ENCODE data around the gene SPATA24. TPM values are rescaled to one million over a fixed set of nuclear protein-coding genes. Genes with fewer than 3 reads are reported as not detected.

The SPATA24 gene
- total RNA-seq: 4.6 TPM in 2 replicates
- long read RNA-seq, partial matches to known transcripts: 0 of 1 reads
- long read RNA-seq, other reads (novel, unspliced or antisense): 1 of 1 reads

GRCh38 chr5:139403787-139404483 lies at the start of gene SPATA24:
TSS of gene SPATA24 (minus strand) at chr5:139404089. CDS start at chr5:139404060, 29 bp downstream.
- peak; percentile 98 for DNase-seq (ENCODE audit: extremely low spot score, unreplicated experiment)
- H3K27ac Mint-ChIP-seq (ENCODE audit: unreplicated experiment): peak within 1 kb of the TSS; percentile 100
- TF ChIP-seq CTCF (IDR thresholded peaks at IDR 0.05): no peak
- H3K36me3 Mint-ChIP-seq (ENCODE audit: unreplicated experiment): peaks cover 6% of the 10 kb centered on the region
- H3K4me3 Mint-ChIP-seq (ENCODE audit: unreplicated experiment): peak within 1 kb of the TSS; percentile 96
- H3K9me3 Mint-ChIP-seq (ENCODE audit: unreplicated experiment): no peaks in the 10 kb centered on the region
- H3K4me1 Mint-ChIP-seq (ENCODE audit: unreplicated experiment): peaks cover 29% of the 10 kb centered on the region
- no peaks in the 10 kb centered on the region for H3K27me3 Mint-ChIP-seq (ENCODE audit: unreplicated experiment)

GRCh38 chr5:139451878-139452660 lies 48.2 kb upstream of the SPATA24 start:
- no peak for DNase-seq (ENCODE audit: extremely low spot score, unreplicated experiment)
- H3K4me3 Mint-ChIP-seq (ENCODE audit: unreplicated experiment): no peak overlapping the region
- TF ChIP-seq CTCF (IDR thresholded peaks at IDR 0.05): no peak
- H3K4me1 Mint-ChIP-seq (ENCODE audit: unreplicated experiment): no peaks in the 10 kb centered on the region
- H3K36me3 Mint-ChIP-seq (ENCODE audit: unreplicated experiment): no peaks in the 10 kb centered on the region
- H3K27ac Mint-ChIP-seq (ENCODE audit: unreplicated experiment): no peak overlapping the region
- H3K9me3 Mint-ChIP-seq (ENCODE audit: unreplicated experiment): no peaks in the 10 kb centered on the region
- H3K27me3 Mint-ChIP-seq (ENCODE audit: unreplicated experiment): no peaks in the 10 kb centered on the region

GRCh38 chr5:139451176-139451575 lies 47.3 kb upstream of the SPATA24 start:
- DNase-seq (ENCODE audit: extremely low spot score, unreplicated experiment): no peak
- no peak for TF ChIP-seq CTCF (IDR thresholded peaks at IDR 0.05)
- H3K4me3 Mint-ChIP-seq (ENCODE audit: unreplicated experiment): no peak overlapping the region

GRCh38 chr5:139446956-139447779 lies 43.3 kb upstream of the SPATA24 start:
- no peak for TF ChIP-seq CTCF (IDR thresholded peaks at IDR 0.05)
- Mint-ChIP-seq H3K4me1 (ENCODE audit: unreplicated experiment) (peaks cover 38% of the 10 kb centered on the region), H3K9me3 (ENCODE audit: unreplicated experiment) (no peaks in the 10 kb centered on the region), H3K27me3 (ENCODE audit: unreplicated experiment) (no peaks in the 10 kb centered on the region), H3K36me3 (ENCODE audit: unreplicated experiment) (no peaks in the 10 kb centered on the region), H3K4me3 (ENCODE audit: unreplicated experiment) (no peak overlapping the region), H3K27ac (ENCODE audit: unreplicated experiment) (no peak overlapping the region)
- DNase-seq (ENCODE audit: extremely low spot score, unreplicated experiment): no peak

More at GRCh38 chr5:139451176-139451575, 47.3 kb upstream of the SPATA24 start:
- peaks cover 7% of the 10 kb centered on the region for H3K4me1 Mint-ChIP-seq (ENCODE audit: unreplicated experiment)
- H3K27ac Mint-ChIP-seq (ENCODE audit: unreplicated experiment): no peak overlapping the region
- no peaks in the 10 kb centered on the region for H3K27me3 Mint-ChIP-seq (ENCODE audit: unreplicated experiment)
- H3K9me3 Mint-ChIP-seq (ENCODE audit: unreplicated experiment): no peaks in the 10 kb centered on the region
- no peaks in the 10 kb centered on the region for H3K36me3 Mint-ChIP-seq (ENCODE audit: unreplicated experiment)

All from osteocyte (in vitro differentiated cells).